Raji (cell line): ENCODE measurements around the gene IZUMO3.

Source experiments
- POLR2A ChIP-seq: IDR thresholded peaks from 2 replicates; pipeline ENCODE4 v1.6.1; 2011; ENCODE audit warnings: low read depth, low read length, control low read depth; ENCODE audit not compliant: insufficient read depth

The IZUMO3 gene

DNA sequence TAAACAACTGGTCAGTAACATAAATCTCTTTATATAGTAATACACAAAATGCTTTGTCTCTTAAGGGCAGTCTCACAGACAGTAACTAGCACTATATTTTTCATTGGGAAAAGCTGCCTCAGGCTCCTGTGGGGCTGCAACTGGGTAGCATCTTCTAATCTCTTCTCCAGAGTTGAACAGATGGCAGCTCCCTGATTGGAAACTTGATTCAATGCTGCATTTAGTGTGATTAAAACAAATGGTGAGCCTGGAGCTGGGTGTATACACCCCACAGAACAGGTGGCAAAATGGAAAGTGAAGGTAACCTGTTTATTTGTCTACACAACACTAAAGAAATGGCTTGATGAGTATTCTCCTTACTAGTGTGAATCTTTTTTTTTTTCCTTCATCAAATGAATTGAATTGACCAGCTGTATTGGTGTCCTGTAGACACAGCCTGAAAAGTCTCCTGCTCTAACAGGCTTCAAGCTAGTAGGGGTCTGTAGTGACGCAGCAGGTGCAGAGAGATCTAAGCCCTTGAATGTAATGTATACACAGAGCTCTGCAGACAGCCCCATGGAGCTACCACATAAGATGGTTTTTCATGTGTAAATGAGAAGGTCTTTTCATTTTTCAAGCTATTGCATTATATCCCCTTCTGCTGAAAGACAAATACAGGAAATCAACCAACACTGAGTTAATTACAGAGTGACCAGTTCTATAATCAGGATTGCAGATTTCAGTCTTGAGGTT lies 43.3 kb downstream of the IZUMO3 start:
- TF ChIP-seq POLR2A, result no peak

DNA sequence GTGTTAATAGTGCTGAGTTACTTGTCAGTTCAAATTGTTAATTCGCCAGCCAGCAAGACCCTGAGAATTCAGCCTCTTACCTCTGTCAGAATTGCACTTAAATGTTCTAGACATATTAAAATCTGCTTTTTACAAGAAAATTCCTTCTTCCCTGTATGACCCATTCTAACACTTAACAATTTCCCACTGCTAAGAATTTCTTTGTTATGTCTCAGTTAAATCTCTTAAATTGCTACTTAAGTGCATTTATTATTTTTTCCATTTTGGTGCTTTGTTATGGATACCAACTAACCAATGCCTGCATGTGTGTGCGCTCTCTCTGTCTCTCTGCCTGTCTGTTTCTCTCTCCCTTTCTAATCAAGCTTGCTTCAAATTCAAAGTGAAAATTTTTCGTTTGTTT lies 44.9 kb downstream of the IZUMO3 start:
- TF ChIP-seq POLR2A, result no peak

DNA sequence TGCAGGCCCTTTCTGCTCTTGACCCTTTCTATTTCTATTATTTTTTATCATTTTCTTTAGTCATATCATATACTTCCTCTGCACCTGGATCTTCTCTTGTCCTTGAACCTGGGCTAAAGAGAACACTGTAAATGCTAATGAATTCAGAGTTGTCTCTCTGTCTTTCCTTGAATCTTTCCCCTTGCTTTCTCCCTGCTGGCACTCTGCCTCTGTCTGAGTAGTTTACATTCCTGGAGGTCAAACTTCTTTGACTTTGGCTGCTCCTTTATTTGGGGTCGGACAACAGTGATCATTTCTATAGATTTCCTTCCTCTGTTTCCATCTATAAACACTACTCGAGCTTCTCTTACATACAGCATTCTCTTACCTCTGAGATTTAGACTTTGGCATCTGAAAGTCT lies 47.1 kb downstream of the IZUMO3 start:
- no peak for TF ChIP-seq POLR2A

DNA sequence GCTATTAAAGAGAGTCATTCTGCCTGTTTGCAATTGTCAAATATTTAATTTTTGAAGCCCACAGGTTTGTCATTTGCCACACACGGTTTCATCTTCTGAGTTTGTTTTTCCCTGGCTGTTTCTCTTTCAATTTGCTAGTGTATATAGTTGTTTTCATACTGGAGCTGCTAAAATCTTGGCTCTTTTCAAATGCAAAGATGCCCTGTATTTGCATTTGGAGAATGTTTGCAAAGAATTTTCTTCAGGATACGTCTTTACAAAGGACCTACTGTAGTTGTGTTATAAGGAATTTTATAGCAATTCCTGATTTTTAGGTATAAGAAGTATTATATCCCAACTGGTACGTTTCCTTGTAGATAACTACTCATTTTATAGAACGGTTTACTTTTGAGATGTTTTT lies 48.0 kb downstream of the IZUMO3 start:
- no peak for TF ChIP-seq POLR2A
